ENCODE measurements around the gene DOHH.

DNA sequence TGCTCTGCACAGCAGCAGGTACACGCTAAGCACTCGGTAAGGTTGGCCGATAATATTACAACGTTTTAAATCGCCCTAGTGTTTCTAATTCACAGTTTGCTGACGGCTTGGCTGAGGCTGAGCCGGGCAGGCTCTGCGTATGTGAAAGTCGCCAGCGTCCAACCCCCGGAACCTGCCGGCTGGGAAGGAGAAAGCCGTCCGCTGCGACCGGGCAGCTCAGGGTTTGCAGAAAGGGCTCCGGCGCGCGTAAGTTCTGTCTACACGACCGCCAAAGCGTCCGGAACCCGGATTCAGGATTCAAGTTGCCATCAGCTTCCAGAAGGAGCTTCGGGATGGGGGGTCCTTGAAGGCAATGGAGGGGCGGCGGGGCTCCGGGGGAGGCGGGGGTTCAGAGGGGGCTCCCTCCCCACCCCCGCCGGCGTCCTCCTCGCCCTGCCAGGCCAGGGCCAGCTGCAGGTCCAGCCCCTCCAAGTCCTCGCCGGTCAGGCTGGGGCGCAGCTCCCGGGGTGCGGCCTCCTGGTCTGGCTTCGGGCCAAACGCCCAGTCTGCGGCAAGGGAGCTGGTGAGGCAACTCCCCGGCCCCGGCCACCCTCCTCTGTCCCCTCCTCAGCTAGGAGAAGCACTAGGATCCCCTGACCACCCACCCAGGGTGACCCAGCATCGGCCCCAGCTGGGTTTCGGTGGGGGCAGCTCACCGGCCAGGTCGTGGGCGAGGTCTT lies 17.8 kb downstream of the DOHH start:
- TF ChIP-seq EZH2 (IDR thresholded peaks at IDR 0.05; ENCODE audit: low read length, unreplicated experiment) (no peak), EZH2phosphoT487 (IDR thresholded peaks at IDR 0.05; ENCODE audit: borderline replicate concordance, low read length) (no peak)
- TF ChIP-seq, protein P1, sequence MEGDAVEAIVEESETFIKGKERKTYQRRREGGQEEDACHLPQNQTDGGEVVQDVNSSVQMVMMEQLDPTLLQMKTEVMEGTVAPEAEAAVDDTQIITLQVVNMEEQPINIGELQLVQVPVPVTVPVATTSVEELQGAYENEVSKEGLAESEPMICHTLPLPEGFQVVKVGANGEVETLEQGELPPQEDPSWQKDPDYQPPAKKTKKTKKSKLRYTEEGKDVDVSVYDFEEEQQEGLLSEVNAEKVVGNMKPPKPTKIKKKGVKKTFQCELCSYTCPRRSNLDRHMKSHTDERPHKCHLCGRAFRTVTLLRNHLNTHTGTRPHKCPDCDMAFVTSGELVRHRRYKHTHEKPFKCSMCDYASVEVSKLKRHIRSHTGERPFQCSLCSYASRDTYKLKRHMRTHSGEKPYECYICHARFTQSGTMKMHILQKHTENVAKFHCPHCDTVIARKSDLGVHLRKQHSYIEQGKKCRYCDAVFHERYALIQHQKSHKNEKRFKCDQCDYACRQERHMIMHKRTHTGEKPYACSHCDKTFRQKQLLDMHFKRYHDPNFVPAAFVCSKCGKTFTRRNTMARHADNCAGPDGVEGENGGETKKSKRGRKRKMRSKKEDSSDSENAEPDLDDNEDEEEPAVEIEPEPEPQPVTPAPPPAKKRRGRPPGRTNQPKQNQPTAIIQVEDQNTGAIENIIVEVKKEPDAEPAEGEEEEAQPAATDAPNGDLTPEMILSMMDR (conservative IDR thresholded peaks at IDR 0.05; ENCODE audit: low read depth, low read length): no peak

All from PC-3 (cell line).